Fibroblast of lung (primary cell): ENCODE measurements around the gene WDR45B.

ENCODE experiments used
- EZH2 ChIP-seq: IDR thresholded peaks from 2 replicates; pipeline ENCODE4 v1.5.1; 2012; ENCODE audit warnings: low read length, control low read depth, mild to moderate bottlenecking; ENCODE audit errors: missing control alignments
- TF ChIP-seq, protein P1 (sequence below), 2 donors: IDR thresholded peaks in 1 of 2; conservative IDR thresholded peaks in 1 of 2; 1 replicate in 1 of 2; 2 replicates in 1 of 2; pipeline ENCODE4 v1.5.1; 2011 to 2012; ENCODE audit warnings: low read length in 2 of 2, control low read depth in 1 of 2, inconsistent platforms in 1 of 2, low read depth in 1 of 2, mild to moderate bottlenecking in 1 of 2

DNA sequence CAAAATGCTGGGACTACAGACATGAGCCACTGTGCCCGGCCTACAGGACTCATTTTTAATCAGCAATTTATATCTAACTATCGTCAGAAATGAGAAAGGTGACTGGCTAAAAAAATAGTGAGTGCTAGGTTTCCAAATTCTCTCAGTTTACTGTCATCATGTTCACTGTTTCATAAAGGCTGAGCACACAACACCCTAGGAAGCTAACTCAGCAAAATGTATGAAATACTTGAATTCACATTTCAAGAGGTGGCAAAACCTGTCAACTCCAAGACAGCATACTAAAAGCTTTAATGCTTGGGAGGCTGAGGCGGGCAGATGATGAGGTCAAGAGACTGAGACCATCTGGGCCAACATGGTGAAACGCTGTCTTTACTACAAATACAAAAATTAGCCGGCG is 16.7 kb downstream of the WDR45B start:
- TF ChIP-seq, protein P1, sequence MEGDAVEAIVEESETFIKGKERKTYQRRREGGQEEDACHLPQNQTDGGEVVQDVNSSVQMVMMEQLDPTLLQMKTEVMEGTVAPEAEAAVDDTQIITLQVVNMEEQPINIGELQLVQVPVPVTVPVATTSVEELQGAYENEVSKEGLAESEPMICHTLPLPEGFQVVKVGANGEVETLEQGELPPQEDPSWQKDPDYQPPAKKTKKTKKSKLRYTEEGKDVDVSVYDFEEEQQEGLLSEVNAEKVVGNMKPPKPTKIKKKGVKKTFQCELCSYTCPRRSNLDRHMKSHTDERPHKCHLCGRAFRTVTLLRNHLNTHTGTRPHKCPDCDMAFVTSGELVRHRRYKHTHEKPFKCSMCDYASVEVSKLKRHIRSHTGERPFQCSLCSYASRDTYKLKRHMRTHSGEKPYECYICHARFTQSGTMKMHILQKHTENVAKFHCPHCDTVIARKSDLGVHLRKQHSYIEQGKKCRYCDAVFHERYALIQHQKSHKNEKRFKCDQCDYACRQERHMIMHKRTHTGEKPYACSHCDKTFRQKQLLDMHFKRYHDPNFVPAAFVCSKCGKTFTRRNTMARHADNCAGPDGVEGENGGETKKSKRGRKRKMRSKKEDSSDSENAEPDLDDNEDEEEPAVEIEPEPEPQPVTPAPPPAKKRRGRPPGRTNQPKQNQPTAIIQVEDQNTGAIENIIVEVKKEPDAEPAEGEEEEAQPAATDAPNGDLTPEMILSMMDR (conservative IDR thresholded peaks at IDR 0.05 in 1 of 2, IDR thresholded peaks at IDR 0.05 in 1 of 2; ENCODE audit: low read depth in 1 of 2, low read length in 2 of 2), result no peak
- TF ChIP-seq EZH2, result no peak
